Sigmoid colon (tissue), 7 donors: ENCODE results near the gene USP1. TPM values are rescaled to one million over a fixed set of nuclear protein-coding genes. Genes with fewer than 3 reads are reported as not detected.

Experiments used
- DNase-seq: peaks from one replicate; pipeline ENCODE4 v3.0.0-alpha.2; 2019
- H3K27ac ChIP-seq, 4 donors: fragments of 200-600 bp; sonication (generic); one replicate each; pipeline ENCODE4 v1.5.1; 2016 to 2019; ENCODE audit warnings: mild to moderate bottlenecking in 1 of 4
- H3K27me3 ChIP-seq, 3 donors: fragments of 200-600 bp; sonication (generic); one replicate each; pipeline ENCODE4 v1.5.1; 2019; ENCODE audit warnings: mild to moderate bottlenecking in 1 of 3
- H3K36me3 ChIP-seq, 4 donors: fragments of 200-600 bp; sonication (generic); one replicate each; pipeline ENCODE4 v1.5.1; 2016 to 2019
- H3K4me1 ChIP-seq, 4 donors: fragments of 200-600 bp; sonication (generic); one replicate each; pipeline ENCODE4 v1.5.1; 2017 to 2019
- H3K4me3 ChIP-seq, 4 donors: fragments of 200-600 bp; sonication (generic); one replicate each; pipeline ENCODE4 v1.5.1; 2017 to 2019; ENCODE audit warnings: mild to moderate bottlenecking in 2 of 4, moderate library complexity in 1 of 4
- H3K9me3 ChIP-seq, 4 donors: fragments of 200-600 bp in 3 of 4; sonication (generic) in 3 of 4; one replicate each; pipeline versions ENCODE4 v1.5.1 to v1.6.1; 2013 to 2019
- CTCF ChIP-seq, 4 experiments: fragments of 450-650 bp in 3 of 4; fragments of 200-600 bp in 1 of 4; IDR thresholded peaks; one replicate each; pipeline ENCODE4 v1.5.1; 2016 to 2019; ENCODE audit warnings: antibody characterized with exemption in 4 of 4, mild to moderate bottlenecking in 3 of 4, moderate library complexity in 2 of 4
- EP300 ChIP-seq, 4 donors: sonication (generic); formaldehyde crosslinking; IDR thresholded peaks; one replicate each; pipeline ENCODE4 v1.6.1; 2017; ENCODE audit warnings: antibody characterized with exemption in 4 of 4
- POLR2A ChIP-seq, 2 donors: fragments of 450-650 bp; IDR thresholded peaks; one replicate each; pipeline ENCODE4 v1.6.1; 2016; ENCODE audit warnings: antibody characterized with exemption in 2 of 2, mild to moderate bottlenecking in 2 of 2, moderate library complexity in 2 of 2
- POLR2AphosphoS5 ChIP-seq, 4 donors: sonication (generic); formaldehyde crosslinking; IDR thresholded peaks; one replicate each; pipeline ENCODE4 v1.6.1; 2017; ENCODE audit warnings: antibody characterized with exemption in 4 of 4
- whole genome bisulfite sequencing, 2 donors: extraction: QIAGEN DNeasy Blood & Tissue Kit; methylation state at CpG; one replicate each; pipeline ENCODE4 v1.1.7; 2013; 5-methylcytosine and 5-hydroxymethylcytosine counted together
- intact Hi-C: fragments of 100-400 bp; cut with DNase I; formaldehyde crosslinking; loops from one replicate; pipeline ENCODE4 v1.15.1; 2023
- polyA plus RNA-seq, 3 donors: library from polyadenylated mRNA; stranded (reverse); fragments of 200-250 nt; gene quantifications; one replicate each; pipeline ENCODE4 v1.2.3, GENCODE V29; 2013
- total RNA-seq, 4 donors: library from RNA; depleted of rRNA; stranded (reverse); fragments of >200 nt; gene quantifications; one replicate each; pipeline ENCODE4 v1.1.0, GENCODE V29; 2016
- donor health status: healthy with polysubstance abuse.
- donor health status: Bipolar disorder and iron deficiency.
- donor health status: healthy.

The USP1 gene
- total and polyA plus RNA-seq, 7 donors = 14.4 to 35.7 (median 20.5) TPM

- intact Hi-C loops = no loop called here
- 92 to 94% methylated on average over 3 of the region's 3 CpGs for WGBS, 2 donors
- H3K27me3 ChIP-seq = no peaks in the 10 kb centered on the region
- DNase-seq = no peak
- no peaks in the 10 kb centered on the region for H3K9me3 ChIP-seq
- no peak overlapping the region for H3K27ac ChIP-seq
- H3K4me1 ChIP-seq = no peaks in the 10 kb centered on the region
- no peaks in the 10 kb centered on the region for H3K36me3 ChIP-seq
- TF ChIP-seq POLR2A (IDR thresholded peaks at IDR 0.05) (no peak), POLR2AphosphoS5 (IDR thresholded peaks at IDR 0.05) (no peak), CTCF (IDR thresholded peaks at IDR 0.05) (no peak)
- no peak overlapping the region for H3K4me3 ChIP-seq
Measured at GRCh38 chr1:62392951-62393350, 43.9 kb upstream of the USP1 start.

GRCh38 chr1:62394646-62395045 lies 42.2 kb upstream of the USP1 start:
- peak overlapping the region in 1 of 4 donors; percentile 17 for H3K27ac ChIP-seq
- intact Hi-C loops = no loop called here
- no peak for DNase-seq
- no peak overlapping the region for H3K4me3 ChIP-seq
- no peaks in the 10 kb centered on the region for H3K4me1 ChIP-seq
- no peaks in the 10 kb centered on the region for H3K27me3 ChIP-seq
- no peaks in the 10 kb centered on the region for H3K9me3 ChIP-seq
- H3K36me3 ChIP-seq = no peaks in the 10 kb centered on the region
- TF ChIP-seq CTCF (IDR thresholded peaks at IDR 0.05) = no peak
- TF ChIP-seq POLR2AphosphoS5 (IDR thresholded peaks at IDR 0.05) = no peak
- TF ChIP-seq EP300 (IDR thresholded peaks at IDR 0.05) = no peak
- no peak for TF ChIP-seq POLR2A (IDR thresholded peaks at IDR 0.05)
- 92 to 96% methylated on average over 8 of the region's 8 CpGs for WGBS, 2 donors

GRCh38 chr1:62395291-62395690 lies 41.6 kb upstream of the USP1 start:
- Histone ChIP-seq H3K36me3 (no peaks in the 10 kb centered on the region), H3K4me3 (no peak overlapping the region), H3K4me1 (no peaks in the 10 kb centered on the region), H3K27ac (peak overlapping the region in 1 of 4 donors; percentile 17), H3K9me3 (no peaks in the 10 kb centered on the region), H3K27me3 (no peaks in the 10 kb centered on the region)
- intact Hi-C loops = no loop called here
- TF ChIP-seq POLR2A (IDR thresholded peaks at IDR 0.05) (no peak), CTCF (IDR thresholded peaks at IDR 0.05) (no peak), EP300 (IDR thresholded peaks at IDR 0.05) (no peak), POLR2AphosphoS5 (IDR thresholded peaks at IDR 0.05) (no peak)
- 89 to 94% methylated on average over 4 of the region's 4 CpGs for WGBS, 2 donors
- no peak for DNase-seq

- H3K4me3 ChIP-seq = no peak overlapping the region
- 82 to 88% methylated on average over 6 of the region's 6 CpGs for WGBS, 2 donors
- intact Hi-C loops = no loop called here
- no peaks in the 10 kb centered on the region for H3K4me1 ChIP-seq
- no peak for DNase-seq
- no peaks in the 10 kb centered on the region for H3K36me3 ChIP-seq
- no peaks in the 10 kb centered on the region for H3K9me3 ChIP-seq
- H3K27me3 ChIP-seq = no peaks in the 10 kb centered on the region
- no peak overlapping the region for H3K27ac ChIP-seq
- no peak for TF ChIP-seq CTCF (IDR thresholded peaks at IDR 0.05)
- no peak for TF ChIP-seq POLR2A (IDR thresholded peaks at IDR 0.05)
- no peak for TF ChIP-seq POLR2AphosphoS5 (IDR thresholded peaks at IDR 0.05)
- TF ChIP-seq EP300 (IDR thresholded peaks at IDR 0.05) = no peak
Measured at GRCh38 chr1:62396871-62397270, 40.0 kb upstream of the USP1 start.

GRCh38 chr1:62397301-62397700 lies 39.5 kb upstream of the USP1 start:
- 95 to 97% methylated on average over 3 of the region's 3 CpGs for WGBS, 2 donors
- TF ChIP-seq CTCF (IDR thresholded peaks at IDR 0.05) (no peak), EP300 (IDR thresholded peaks at IDR 0.05) (no peak), POLR2AphosphoS5 (IDR thresholded peaks at IDR 0.05) (no peak), POLR2A (IDR thresholded peaks at IDR 0.05) (no peak)
- intact Hi-C loops = no loop called here

More at GRCh38 chr1:62397301-62397700, 39.5 kb upstream of the USP1 start:
- H3K27ac ChIP-seq = no peak overlapping the region
- H3K27me3 ChIP-seq = no peaks in the 10 kb centered on the region
- no peaks in the 10 kb centered on the region for H3K4me1 ChIP-seq
- H3K36me3 ChIP-seq = no peaks in the 10 kb centered on the region
- no peaks in the 10 kb centered on the region for H3K9me3 ChIP-seq
- H3K4me3 ChIP-seq = no peak overlapping the region
- no peak for DNase-seq
